Activated CD4-positive, alpha-beta T cell treated with anti-CD3 and anti-CD28 coated beads for 4 hours (primary cell): Measurements from ENCODE around the gene TM9SF1.

Experiments used
- DNase-seq, 2 donors: peaks; one replicate each; pipeline ENCODE4 v3.0.0-alpha.2; 2020

Gene TM9SF1

DNA sequence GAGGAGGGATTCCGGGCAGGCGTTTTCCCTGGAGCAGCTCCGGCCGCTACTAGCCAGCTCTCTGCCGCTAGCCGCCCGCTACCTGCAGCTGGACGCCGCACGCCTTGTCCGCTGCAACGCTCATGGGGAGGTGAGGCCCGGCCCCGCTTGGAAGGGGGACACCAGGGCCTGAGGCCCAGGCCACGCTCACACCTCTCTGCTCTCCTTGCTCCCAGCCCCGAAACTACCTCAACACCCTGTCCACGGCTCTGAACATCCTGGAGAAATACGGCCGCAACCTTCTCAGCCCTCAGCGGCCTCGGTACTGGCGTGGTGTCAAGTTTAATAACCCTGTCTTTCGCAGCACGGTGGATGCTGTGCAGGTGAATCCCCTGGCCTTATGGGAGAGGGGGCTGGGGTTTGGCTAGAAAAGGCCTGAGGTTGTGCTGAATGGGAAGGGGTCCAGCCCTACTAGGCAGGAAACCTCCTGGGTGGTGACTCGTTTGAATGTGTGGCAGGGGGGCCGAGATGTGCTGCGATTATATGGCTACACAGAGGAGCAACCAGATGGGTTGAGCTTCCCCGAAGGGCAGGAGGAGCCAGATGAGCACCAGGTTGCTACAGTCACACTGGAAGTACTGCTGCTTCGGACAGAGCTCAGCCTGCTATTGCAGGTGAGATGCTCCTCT lies 47.3 kb downstream of the TM9SF1 start:
- DNase-seq, result no peak

DNA sequence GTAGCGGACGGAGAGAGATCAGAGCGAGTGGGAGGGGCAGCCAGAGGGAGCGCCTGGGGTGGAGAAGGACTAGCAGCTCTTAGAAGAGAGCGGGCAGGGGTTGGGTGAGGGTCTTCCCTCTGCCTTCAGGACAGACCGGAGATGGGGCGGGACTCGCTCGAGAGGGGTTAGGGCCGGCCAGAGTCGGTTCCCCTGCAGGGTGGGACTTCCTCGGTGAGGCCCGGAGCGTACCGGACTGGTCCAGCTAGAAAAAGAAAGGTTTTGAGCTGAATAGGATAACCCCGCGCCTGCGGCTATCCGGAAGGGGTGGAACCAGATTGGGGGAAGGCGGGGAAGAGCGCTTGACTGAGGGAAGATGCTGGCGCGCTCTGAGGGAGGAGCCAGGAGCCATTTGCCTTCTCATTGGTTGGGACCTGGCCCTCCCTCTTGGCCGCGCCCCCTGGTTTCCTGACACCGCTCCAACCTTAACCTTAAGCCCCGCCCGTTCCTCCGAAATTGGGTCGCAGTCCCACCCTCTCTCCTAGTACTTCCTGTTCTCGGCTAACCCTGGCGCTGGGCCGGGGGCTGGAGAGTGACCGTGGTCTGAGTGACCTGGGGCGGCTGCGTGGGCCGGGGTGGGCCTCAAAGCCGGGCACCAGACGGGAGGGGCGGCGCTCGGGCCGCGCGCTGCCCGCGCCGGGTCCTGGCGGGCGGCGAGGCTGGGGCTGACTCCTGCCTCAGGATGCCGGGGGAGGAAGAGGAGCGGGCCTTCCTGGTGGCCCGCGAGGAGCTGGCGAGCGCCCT lies 48.1 kb downstream of the TM9SF1 start, which contains the start of gene RNF31:
TSS of gene RNF31 (plus strand) at position 521 of the 783 bp plus-strand sequence. CDS start at position 722, 201 bp downstream.
- DNase-seq, result peak; percentile 98

DNA sequence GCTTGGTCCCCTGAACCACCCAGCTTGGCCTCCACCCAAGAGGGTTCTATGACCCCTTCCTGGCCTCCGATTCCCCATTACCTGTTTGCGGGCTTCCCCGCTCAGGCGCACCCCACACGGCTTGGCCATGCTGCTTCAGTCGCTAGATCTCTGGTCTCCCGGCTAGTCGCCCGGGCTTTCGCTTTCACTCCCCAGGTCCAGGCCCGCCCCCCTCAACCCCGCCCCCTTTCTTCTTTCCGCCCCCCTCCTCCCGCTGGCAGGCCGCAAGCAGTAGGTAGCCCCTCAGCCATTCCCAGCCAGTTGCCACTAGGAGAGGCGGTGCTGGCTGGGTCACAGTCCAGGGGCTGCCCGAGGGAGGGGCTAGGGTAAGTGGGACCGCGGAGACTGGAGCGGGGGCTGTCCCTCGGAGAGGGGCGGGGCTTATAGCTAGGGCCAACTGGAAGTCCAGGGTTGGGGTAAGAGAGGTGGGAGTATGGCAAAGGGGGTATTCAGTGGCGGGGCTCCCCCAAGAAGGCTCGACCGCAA lies 48.7 kb downstream of the TM9SF1 start, which contains the start of gene PSME2:
TSS of gene PSME2 (minus strand) at position 158 of the 525 bp plus-strand sequence. CDS start at position 129, 29 bp downstream.
- DNase-seq, result peak; percentile 78 to 83

DNA sequence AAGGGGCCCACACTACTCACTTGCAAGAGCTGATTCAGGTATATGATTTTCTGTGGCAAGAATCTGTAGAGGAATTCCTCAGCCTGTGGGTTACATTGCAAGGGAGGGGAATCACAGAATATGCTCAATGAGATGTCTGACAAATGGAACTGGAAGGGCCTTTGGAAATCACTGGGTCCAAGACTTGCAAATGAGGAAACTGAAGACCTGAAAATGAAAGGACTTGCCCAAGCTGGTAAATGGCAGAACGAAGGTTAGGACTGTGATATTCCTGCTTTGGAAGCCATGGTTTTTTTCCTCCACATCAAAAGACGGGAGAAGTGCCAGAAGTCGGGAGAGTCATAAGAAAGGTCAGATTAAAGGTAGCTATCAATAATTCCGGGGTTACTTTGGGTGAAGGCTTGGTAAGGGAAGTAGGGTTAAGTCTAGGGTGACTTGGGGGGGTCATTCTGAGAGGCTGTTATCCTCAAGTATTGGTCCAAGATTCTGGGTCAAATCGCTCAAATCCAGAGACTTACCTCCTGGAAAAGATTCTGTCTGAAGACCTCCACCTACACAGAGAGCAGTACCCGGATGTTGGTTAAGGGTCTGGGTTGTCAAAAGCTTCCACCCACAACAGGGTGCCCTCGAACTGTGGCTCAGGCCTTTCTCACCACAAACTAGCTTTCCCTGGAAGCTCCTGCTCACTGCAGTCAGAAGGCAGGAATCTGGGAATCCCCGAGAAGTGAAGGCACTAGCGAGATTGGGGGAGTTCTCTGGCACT lies 49.4 kb downstream of the TM9SF1 start:
- DNase-seq, result no peak

DNA sequence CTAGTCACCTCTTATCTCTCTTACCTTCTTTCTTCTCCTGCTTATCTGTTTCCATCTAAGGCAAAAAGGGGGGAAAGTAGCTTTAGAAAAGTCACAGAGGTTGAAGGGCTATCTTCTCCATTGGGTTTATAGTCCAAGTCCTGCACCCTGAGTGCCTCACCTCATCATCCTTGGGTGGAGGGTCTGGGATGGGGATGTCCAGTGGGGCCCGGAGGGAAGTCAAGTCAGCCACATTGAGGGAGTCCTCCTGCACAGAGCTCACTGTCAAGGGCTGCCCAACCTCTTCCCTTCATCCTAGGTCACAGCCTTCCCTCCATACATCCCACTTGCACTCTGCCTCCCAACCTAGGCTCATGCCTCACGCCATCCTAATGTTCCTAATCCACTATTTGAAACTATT lies 50.0 kb downstream of the TM9SF1 start:
- no peak for DNase-seq

DNA sequence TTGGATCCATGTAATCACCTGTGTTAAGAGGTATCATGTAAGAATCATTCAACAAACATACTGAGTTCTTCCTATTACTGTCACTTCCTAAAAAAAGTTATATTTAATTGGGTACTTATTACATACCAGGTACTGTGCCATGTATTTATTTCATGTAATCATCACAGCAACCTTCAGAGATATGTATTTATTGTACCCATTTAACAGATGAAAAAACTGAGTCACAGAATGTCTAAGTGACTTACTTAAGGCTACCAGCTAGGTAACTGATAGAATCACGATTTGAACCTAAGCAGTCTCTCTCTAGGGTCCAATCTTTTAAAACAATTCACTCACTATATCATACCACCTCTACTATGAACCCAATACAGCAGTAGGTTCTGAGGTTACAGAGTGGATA lies 50.8 kb downstream of the TM9SF1 start:
- DNase-seq, result no peak

DNA sequence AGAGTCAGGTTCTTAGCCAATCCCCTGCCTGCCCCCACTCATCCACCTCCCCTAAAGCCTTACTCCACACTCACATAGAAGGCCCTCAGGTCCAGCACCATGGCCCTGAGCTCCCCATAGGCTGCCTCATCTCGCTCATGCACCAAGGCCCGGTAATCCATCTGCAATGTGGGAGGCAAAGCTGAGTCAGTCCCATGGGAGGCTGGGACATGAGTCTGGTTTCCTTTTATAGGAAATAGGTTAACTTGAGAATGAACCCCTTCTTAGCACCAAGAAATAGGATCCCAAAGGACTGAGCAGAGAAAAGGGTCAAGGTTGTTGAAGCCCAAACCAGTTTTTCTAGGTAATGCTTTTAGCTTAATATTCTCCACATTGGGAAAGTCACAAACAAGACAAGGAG lies 51.7 kb downstream of the TM9SF1 start:
- no peak for DNase-seq

DNA sequence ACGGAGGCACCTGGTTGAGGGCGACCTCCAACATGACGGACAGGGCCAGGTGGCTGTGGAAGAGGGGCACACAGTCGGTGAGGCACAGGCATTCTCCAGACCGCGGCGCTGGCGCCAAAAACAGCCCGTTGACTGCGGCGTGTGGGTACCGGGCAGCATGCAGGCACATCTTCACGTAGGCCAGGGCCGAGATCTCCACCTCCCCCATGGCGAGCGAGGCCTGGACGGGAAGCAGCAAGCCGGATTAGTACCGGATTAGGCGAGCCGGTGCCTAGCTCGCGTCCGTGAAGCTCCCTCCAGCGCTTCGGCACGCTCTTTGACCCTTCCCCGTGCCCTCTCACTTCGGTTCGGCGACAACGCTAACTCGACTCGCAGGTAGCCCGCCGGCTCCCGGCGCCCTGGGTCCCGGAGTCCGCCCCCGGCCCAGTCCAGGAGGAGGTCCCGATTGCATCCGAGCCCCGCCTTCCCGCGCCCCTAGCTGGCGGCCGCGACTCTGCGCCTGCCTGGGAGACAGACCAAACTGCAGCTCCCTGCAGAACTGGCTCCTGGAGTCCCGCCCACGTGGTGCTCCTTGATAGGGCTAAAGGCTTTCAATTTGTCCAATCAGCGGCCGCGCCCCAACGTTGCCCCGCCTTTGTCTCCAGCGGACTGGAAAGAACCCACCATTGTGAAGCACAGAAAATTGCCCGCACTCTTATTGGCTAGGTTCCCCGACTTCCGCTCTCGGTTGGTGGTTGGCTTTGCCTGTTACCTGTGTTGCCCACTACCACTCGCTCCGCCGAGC lies 54.0 kb downstream of the TM9SF1 start, which contains the start of gene EMC9:
TSS of gene EMC9 (minus strand) at position 495 of the 784 bp plus-strand sequence. CDS start at position 208, 287 bp downstream.
- DNase-seq, result peak; percentile 100

DNA sequence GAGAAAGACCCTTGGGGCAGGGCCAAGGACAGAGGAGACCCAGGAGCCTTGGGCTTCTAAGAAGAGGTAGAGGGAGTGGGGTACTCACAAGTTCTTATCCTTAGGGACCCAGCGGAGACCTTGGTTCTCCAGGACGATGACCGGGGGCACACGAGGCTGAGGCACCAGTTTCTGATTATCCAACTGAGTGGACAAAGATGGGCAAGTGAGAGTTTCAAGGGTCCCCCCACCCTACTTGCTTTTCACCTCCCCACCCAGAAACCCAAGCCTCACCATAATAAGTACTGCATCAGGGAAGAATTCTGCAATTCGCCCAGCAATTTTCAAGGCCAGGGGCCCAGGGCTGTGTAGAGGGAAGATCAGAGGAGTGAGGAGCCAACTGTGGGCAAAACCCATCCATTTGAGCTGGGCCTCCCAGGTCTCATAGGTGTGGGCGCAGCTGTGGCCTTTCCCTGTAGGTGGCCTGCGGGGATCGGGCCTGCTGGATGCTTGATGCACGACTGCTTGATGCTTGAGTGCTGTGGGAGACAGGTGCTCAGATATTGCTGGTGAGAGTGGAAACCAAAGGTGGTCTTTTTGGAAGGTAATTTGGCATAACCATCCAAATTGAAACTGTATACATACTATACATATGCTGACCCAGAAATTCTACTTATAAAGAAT lies 55.8 kb downstream of the TM9SF1 start:
- DNase-seq, result no peak
